ENCODE measurements around the gene COLEC12. TPM values are rescaled to one million over a fixed set of nuclear protein-coding genes. Genes with fewer than 3 reads are reported as not detected.

The COLEC12 gene
- total RNA-seq, 1 donor from 2014 or later: 1.5 TPM

- DNase-seq (ENCODE audit: low read depth): no peak
Observed at GRCh38 chr18:446941-447560, 53.5 kb downstream of the COLEC12 start.

GRCh38 chr18:445055-445454 lies 55.4 kb downstream of the COLEC12 start:
- DNase-seq (ENCODE audit: low read depth): no peak

- DNase-seq (ENCODE audit: low read depth): no peak
Observed at GRCh38 chr18:438571-438970, 61.9 kb downstream of the COLEC12 start.

- no peak for DNase-seq (ENCODE audit: low read depth)
Observed at GRCh38 chr18:435940-436339, 64.6 kb downstream of the COLEC12 start.

- no peak for DNase-seq (ENCODE audit: low read depth)
Observed at GRCh38 chr18:434410-434809, 66.1 kb downstream of the COLEC12 start.

GRCh38 chr18:433960-434359 lies 66.5 kb downstream of the COLEC12 start:
- DNase-seq (ENCODE audit: low read depth): peak; percentile 30

GRCh38 chr18:433298-433697 lies 67.2 kb downstream of the COLEC12 start:
- DNase-seq (ENCODE audit: low read depth): no peak

GRCh38 chr18:432791-433190 lies 67.7 kb downstream of the COLEC12 start:
- no peak for DNase-seq (ENCODE audit: low read depth)

GRCh38 chr18:429030-429429 lies 71.5 kb downstream of the COLEC12 start:
- no peak for DNase-seq (ENCODE audit: low read depth)

- no peak for DNase-seq (ENCODE audit: low read depth)
Observed at GRCh38 chr18:427005-427404, 73.5 kb downstream of the COLEC12 start.

GRCh38 chr18:425106-425745 lies 75.3 kb downstream of the COLEC12 start:
- no peak for DNase-seq (ENCODE audit: low read depth)

- no peak for DNase-seq (ENCODE audit: low read depth)
Observed at GRCh38 chr18:424668-425067, 75.8 kb downstream of the COLEC12 start.

GRCh38 chr18:424071-424661 lies 76.3 kb downstream of the COLEC12 start:
- no peak for DNase-seq (ENCODE audit: low read depth)

- no peak for DNase-seq (ENCODE audit: low read depth)
Observed at GRCh38 chr18:422966-423365, 77.5 kb downstream of the COLEC12 start.

- DNase-seq (ENCODE audit: low read depth): peak; percentile 34
Observed at GRCh38 chr18:421247-422155, 79.0 kb downstream of the COLEC12 start.

- no peak for DNase-seq (ENCODE audit: low read depth)
Observed at GRCh38 chr18:420661-421246, 79.7 kb downstream of the COLEC12 start.

- no peak for DNase-seq (ENCODE audit: low read depth)
Observed at GRCh38 chr18:419541-420175, 80.8 kb downstream of the COLEC12 start.

- DNase-seq (ENCODE audit: low read depth): peak; percentile 27
Observed at GRCh38 chr18:417495-417894, 83.0 kb downstream of the COLEC12 start.

GRCh38 chr18:416930-417329 lies 83.6 kb downstream of the COLEC12 start:
- no peak for DNase-seq (ENCODE audit: low read depth)

- peak; percentile 55 for DNase-seq (ENCODE audit: low read depth)
Observed at GRCh38 chr18:415617-416612, 84.6 kb downstream of the COLEC12 start.

Measured in myocyte (in vitro differentiated cells).